HG02759 (cell line): ENCODE data around the gene HCFC1.

Experiments
- ATAC-seq: cut with Tn5 transposase; IDR thresholded peaks from one replicate; pipeline ENCODE4 v1.9.1; 2021; ENCODE audit warnings: mild to moderate bottlenecking, moderate library complexity; ENCODE audit not compliant: unreplicated experiment

Gene HCFC1

DNA sequence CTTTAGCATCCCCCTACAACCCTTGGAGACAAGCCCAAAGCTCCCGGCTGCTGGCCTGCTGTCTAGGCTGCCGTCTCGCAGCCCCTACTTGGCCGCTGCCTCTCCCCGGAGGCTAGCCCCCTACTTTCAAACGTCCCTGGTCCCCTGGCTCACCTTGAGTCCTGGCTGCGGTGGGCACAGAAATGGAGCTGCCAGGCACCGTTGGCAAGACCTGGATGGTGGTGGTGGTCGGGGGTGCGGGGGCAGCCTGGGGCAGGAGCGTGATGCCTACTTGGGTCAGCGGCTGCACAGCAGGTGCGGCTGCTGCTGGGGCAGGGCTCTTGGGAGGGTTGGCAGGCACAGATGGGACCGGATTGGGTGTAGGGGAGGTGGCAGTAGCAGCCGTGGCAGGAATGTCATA, 12.0 kb downstream of the HCFC1 start:
- no peak for ATAC-seq

DNA sequence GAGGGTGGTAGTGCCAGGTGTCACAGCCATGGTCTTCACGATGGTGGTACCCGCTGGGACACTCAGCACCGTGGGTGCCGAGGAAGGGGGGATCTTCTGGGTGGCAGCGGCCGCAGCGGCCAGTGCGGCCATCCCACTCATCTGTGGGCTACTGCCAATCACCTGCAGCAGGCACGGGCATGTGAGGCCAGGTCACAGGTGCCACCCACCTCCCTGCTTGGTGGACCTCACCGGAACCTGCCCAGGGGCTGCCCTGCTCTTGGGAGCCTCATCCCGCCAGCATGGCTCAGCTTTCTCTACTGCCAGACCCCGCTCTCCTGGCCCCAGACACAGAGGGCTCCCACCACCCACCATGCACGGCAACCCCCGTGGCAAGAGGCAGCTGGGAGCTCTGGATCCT, 13.0 kb downstream of the HCFC1 start:
- no peak for ATAC-seq

DNA sequence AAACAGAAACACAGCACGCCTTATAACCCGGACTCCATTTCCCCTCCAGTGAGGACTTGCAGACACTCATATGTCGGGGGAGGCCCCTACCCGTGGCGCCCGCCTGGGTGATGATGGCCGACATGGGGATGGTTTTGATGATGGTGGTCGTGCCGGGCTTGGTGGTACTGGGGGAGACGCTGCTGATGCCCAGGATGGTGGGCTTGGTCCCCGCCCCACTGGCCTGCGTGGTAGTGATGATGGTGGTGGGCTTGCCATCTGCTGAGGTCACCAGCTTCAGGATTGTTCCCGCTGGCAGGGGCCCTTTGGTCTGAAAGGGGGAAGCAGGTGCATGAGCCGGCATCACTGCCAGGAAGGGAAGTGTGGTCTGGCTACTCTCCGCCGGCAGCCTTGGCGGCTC, 14.4 kb downstream of the HCFC1 start:
- ATAC-seq = no peak

DNA sequence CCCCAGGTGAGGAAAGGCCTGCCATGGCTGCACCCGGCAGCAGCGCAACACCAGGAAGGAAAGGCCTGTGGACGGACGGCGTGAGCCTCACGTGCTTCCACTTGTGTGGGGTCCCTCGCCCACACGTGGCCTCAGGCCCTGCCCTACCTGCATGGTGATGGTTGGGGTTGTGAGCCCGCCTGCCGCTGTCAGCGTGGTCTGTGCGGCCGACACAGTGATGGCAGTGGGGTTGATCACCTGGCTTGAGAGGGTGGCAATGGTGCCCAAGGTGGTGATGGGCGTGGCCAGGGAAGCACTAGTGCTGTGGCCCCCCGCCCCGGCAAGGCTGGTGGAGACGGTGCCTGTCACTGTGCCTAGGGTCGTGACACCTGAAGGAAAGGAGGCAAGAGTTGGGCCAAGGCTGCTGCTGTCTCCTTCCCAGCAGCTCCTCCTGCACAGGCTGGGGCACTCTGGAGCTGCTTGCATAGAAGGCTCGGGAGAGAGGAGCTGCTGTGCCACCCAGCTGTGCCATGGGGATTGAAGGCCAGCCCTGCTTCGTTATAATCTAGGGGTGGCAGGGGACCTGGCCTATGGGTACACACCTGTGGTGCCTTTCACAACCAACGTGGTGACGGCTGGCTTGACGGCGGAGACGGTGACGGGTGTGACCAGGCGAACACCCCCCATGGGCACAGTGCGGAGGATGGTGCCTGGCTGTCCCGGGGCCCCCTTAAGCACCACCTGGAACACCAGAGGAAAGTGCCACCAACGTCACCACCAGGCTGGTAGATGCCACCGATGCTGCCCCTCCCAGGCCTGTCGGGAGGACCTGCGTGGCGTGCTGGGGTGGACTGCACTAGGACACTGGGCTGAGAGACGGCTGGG, 15.3 kb downstream of the HCFC1 start:
- ATAC-seq = no peak

DNA sequence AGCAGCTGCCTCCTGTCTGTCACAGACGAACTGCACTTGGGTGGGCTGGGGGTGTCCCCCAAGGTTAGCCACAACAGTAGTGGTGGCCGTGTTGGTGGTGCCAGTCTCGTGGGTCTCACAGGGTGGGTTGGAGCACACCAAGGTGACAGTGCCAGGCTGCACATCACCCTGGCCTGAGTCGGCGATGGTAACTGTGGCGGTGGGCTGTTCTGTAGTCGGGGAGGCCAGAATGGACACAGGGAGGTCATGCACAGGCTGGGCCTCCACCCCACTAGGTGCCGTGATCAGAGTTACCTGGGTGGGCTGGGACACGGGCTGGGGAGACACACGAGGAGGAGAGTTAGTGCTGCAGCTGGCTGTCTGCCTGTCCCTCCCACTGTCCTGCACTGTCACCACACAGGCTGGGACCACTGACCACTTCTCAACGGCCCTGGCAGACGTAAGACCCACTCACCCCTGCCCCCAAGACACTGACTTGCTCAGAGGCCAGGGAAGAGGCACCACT, 16.3 kb downstream of the HCFC1 start:
- ATAC-seq = no peak

DNA sequence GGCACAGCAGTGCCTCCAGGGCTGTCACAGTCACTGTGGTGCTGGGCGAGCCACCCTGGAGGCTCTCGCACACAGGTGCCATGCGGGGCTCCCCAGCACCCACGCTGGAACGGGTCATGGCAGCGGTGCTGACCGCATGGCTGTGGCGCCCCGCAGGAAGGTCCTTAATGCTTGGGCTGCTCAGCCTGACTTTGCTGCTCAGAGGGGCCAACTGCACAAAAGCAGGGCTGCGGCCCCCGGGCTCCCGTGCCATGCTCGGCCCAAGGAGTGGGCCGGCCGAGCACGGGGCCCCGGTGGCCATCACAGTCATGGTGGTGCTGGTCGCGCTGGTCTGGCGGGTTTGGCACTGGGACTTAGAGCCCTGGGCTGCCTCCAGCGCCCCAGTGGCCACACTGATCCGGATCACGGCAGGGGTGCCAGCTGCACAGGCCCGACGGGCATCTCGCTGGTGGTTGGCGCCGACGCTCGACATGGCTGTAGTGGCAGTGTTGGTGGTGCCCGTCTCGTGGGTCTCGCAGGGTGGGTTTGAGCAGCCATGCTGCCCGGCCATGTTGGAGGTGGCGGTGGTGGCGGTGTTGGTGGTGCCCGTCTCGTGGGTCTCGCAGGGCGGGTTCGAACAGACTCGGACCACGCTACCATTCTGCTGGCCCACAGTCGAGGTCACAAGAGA, 16.9 kb downstream of the HCFC1 start:
- no peak for ATAC-seq

DNA sequence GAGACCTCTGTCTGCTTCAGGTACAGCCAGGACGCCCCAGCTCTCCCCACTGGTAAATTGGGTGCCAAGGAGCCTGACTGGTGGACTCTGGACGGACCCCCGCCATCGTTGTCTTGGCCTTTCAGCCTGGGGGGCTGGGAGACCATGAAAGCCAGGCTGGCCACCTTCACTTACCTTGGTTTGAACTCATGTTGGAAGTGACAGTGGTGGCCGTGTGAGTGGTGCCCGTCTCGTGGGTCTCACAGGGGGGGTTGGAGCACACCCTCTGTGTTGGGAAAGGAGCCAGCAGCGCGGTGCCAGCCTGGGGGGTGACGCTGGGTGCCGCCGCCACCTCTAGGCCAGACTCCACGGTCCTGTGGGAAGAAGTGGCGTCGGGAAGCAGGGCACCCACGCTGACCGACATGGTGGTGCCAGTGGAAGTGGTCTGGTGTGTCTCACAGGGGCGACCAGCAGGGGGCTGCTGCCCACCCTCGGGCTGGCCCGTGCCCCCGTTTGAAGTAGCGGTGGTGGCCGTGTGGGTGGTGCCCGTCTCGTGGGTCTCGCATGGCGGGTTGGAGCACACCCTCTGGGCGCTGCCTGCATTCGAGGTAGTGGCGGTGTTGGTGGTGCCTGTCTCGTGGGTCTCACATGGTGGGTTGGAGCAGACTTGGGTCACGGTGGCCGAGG, 17.6 kb downstream of the HCFC1 start:
- ATAC-seq = no peak

DNA sequence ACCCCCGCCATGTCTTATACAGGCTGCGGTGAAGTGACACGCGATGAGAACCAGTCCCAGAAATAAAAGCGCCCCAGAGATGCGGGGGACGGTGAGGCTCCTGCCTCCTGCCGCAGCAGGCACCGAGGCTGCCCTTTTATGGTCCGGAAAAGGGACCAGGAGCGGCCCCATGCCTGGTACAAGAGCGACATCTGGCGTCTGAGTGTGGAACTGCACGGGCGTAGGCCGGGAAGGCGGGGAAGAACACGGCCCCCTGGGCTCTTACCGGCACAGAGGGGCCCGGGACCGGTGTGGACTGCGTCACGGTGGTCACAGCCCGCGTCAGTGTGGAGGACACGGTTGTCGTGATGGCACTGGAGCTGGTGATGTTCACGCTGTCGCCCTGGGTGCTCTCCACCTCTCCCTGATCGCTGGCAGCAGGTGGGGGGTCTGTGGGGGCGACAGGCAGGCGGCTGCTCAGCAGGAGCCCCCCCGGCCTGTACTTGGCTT, 18.2 kb downstream of the HCFC1 start:
- no peak for ATAC-seq

DNA sequence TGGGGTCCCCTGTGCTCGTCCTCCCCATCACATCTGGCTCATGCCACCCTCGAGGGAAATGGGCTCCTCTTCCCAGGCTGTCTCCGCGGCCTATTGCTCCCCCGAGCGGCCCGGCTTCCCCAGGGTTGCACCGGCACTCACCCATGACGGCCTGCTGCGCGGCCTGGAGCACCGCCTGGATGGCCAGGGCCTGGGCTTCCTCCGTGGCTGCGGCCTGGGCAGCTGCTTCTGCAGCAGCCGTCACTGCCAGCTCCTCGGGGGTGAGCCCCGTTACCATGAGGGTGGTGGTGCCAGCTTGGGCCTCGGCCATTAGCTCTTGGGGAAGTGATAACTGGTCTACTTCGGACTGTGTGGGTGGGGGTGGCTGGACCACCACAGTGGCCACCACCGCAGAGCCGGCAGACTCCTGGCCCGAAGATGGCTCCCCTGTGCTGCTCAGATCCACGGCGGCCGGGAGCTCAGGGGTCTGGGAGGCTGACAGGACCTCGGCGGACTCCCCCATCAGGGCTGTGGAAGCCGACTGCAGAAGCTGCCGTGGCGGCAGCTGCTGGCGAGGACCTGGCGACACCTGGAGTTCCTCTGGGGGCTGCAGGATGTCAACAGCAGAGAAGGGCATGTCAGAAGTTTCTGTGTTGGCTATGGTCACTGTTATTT, 19.1 kb downstream of the HCFC1 start:
- ATAC-seq = no peak

DNA sequence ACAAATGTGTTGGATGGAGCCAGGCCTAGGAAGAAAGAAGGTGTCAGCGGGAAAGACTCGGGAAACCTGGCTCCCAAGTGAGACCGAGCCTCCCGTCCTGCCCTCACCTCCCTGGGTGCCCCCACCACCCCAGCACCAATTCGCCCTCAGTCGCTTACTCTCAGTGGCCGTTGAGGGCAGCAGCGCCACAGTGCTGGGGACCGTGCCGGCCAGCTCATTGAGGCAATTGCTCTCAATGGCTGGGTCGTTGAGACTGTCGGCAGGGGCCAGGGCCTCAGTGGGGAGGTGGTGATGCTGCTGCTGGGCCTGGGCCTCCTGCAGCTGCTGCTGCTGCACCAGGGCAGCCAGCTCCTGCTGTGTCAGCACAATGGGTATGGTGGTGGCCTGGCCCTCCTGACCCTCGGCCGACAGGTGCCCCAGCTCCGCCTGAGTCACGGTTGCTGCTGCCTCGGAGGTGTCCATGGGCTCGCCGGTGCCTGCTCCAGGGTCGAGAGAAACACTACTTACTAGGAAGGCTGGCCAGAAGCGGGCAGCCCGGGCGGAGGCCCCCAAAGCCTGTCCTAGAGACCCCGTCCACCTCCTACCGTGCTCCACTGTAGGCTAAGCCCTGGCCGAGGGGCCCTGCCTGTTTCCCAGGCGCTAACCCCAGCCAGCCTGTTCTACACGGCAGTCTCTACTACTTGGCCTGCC, 19.8 kb downstream of the HCFC1 start:
- ATAC-seq = no peak

DNA sequence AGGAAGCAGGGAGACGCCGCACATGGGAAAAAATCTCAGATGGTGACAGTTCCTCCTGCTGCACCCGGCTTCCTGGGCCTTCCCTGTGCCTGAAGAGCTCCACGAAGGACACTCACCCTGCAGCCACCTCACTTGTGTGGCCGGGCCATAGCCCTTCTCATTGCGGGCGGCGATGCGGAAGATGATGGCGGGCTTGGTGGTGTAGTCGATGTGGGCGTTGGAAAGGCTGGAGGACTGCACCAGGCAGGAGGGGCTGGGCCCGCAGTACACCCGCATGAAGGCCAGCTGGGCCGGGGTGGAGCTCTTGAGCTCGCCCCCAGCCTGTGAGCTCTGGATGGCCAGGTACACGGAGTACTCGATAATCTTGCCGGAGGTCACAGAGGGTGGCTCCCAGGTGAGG, 21.5 kb downstream of the HCFC1 start:
- no peak for ATAC-seq

DNA sequence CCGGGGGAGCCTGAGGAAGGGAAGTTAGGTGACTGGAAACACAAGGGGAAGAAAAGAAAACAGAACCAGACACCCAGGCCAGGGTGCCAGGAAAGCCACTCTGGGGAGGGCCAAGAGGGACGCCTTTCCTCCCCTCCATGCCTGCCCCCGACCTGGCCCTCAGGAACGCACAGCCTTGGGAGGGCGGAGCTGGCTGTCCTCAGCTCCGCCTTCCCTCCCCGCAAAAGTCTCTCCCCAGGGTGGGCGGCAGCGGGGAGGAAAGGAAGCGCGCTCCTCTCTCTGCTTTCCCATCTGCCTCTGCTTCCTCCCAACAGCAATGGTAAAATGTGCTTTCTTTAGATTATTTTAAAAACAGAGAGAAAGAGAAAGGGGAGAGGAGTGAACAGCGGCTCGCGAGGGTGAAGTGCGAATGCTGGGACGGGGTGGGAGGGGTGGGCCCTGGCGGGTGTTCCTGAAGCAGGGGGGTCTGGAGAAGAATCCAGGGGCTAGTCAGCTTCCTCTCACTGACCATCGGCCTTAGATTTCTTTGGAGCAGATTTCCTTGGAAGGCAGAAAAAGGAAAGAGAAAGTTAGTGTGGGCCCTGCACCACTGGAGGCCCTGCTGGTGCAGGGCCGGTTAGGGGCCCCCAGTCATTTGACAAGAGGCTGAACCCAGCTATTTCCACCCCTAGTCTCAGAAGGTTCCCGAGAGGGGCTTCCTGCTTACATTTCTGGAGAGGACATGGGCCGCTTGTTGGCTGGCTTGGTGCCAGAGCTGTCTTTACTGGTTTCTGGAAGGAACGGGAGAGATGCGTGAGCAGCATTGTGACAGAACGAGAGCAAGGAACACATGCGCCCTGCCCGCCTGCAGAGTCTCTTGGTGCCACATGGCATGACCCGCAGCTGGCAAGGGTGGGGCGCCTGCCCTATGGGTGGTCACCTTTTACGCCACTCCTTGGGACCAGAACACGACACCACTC, 22.5 kb downstream of the HCFC1 start:
- ATAC-seq = no peak

DNA sequence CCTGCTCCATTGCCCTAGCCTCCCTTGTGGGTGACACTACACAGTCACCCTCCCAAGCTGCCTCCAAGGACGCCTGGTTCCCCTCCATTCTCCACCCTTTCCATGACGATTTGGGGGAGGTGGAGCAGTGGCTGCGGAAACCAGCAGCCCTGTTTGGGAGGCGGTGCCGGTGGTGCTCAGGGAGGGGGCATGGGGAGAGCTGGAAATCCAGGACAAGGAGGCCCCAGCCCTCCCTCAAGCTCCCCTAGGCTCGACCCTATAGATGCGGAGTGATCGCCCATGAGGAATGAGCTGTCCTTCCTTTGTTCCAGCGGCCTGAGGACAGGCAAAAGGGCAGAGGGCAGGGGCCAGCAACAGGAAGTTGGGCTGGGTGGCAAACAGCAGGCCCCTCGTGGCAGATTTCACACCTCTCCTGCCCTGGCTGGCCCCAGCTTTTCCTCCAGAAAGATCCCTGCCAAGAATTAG, 23.6 kb downstream of the HCFC1 start:
- ATAC-seq = no peak

DNA sequence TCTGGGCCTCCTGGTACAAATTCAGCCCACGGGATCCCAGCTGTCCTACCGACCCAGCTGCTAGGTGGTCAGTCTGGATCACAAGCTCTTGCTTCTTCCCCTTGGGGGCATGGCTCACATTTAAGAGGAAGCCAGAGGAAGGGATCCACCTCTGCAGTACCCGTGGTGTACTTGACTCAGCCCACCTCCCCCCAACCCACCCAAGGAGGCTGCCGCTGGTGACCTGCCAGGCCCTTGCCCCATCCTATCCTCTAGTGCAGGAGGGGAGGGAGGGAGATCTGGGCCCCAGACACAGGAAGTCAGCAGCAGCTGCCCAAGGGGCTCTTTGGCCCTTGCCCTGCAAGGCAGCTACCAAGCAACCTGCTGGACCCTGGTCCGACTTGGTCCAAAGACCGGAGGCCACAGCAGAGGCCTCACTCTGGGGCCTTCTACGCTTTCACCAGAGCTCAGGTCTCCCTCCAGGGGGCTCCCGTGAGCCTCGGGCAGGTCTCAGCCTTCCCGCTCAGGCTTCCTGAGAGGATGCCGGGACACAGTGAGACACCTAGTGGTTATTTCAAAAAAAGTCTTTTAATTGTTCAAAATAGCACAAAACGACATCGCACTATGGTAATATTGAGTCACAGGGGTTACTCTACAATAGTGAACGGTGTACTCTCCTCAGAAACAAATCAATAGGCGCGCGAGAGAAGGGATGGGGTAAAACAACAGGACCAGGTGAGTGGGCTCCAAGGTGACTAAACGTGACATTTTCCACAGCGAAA, 24.4 kb downstream of the HCFC1 start:
- ATAC-seq = peak; percentile 67

DNA sequence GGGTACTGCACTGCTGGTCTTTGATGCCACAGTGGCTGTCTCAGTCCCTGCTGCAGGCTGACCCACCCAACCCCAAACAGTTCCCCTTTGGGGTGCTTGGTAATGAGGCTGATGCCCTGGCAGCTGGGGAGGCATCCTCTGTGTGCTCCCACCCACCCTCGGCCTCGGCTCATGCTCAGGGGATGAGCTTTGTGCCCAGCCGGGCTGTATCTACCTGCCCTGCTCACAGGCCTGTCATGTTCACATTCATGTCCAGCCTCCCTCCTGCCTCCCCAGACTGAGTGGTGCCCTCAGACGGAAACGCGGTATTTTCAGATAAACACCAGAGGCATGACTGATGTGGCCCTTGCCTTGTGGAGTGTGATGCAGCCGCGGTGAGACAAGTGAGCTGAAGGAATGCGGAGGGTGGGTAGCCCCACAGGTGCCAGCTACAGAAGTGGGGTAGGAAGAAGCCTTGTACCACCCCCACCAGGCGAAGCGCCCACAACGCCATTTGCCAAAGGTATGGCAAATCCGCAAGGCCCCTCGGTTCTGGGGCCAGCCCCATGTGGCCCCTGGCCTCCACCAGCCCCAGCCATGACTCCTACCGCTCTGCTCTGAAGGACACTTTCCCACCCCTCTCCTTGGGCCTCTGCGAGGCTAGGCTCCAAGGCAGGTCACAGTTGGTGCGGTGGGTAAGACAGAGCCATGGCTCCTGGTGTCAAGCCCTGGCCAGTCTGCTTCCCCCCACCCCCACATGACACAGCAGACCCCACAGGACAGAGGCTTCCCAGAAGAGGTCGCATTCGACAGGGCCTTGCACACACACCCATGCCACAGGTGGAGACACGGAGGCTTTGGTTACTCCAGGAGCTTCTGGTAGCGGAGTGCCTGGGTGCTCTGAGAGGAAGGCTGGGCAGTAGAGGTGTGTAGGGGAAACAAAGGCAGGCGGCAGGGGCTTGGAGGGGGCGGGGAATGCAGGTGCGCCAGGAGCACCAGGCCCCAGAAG, 25.4 kb downstream of the HCFC1 start:
- no peak for ATAC-seq

DNA sequence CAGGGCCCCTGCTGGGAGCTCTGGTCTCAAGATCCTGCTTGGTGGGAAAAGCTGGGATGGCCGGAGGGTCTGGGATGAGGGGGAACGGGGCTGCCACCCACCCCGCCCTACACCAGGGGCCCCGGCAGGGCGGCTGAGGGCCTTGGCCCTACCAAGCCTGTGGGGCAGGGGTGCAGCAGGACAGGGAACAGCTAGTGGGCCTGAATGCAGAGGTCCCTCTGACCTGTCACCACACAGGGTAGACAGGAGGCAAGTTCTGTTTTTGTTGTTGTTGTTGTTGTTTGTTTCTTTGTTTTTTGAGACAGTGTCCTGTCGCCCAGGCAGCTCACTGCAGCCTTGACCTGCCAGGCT, 26.8 kb downstream of the HCFC1 start:
- peak; percentile 33 for ATAC-seq

DNA sequence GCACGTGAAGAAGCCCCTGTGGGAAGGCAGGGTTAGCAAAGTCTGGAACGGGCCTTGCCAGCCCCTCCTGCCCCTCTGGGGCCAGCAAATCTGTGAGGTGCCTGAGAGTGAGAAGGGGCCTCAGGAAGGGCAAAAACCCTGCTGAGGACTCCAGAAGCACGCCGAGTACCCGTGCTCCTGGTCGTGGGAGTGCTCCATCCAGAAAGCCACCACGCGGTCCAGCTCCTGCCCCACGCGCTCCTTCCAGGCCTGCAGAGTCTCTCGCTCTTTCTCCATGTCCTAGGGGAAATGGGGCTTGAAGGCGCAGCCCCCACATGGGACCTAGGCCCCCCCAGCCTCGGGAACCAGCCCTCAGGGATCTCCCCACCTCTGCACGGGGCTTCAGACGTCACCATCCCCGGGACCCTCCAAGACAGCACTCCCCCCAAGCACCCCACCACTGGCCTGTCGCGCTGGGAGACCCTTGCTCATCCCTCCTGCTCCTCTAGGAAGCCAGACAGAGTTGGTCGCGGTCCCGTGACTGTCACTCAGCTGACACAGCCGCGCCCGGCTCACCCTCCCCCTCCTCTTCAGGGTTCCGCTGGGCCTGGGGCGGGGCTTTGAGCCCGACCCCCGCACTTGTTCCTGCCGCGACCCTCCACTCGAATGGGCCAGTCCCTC, 27.3 kb downstream of the HCFC1 start, which contains the start of gene RENBP:
Gene RENBP, minus strand, starts transcription at position 504 of the 660 bp plus-strand sequence. Its CDS starts 33 bp downstream, at position 471.
- ATAC-seq = peak; percentile 47
